ENCODE data around the gene ASTN2. TPM values are rescaled to one million over a fixed set of nuclear protein-coding genes. Genes with fewer than 3 reads are reported as not detected.

The ASTN2 gene
- total and polyA plus RNA-seq, 10 of the 15 experiments (the other 5 are each of a cell fraction or from before 2014, with no cell fraction given), result 1.4 to 15.7 (median 7.0) TPM

GRCh38 chr9:117149996-117150395, 264.9 kb downstream of the ASTN2 start (continued):
- TF ChIP-seq ZBTB11 (CRISPR knock-in tag; IDR thresholded peaks at IDR 0.05) (no peak), TBL1XR1 (IDR thresholded peaks at IDR 0.05; ENCODE audit: low read depth, low read length) (no peak), IKZF1 (conservative IDR thresholded peaks at IDR 0.05) (no peak), HDAC2 (IDR thresholded peaks at IDR 0.05) (no peak), CBX3 (IDR thresholded peaks at IDR 0.05; ENCODE audit: borderline replicate concordance, low read depth) (no peak), HCFC1 (IDR thresholded peaks at IDR 0.05; ENCODE audit: low read length) (no peak), STAT3 (IDR thresholded peaks at IDR 0.05; ENCODE audit: low read depth, low read length) (no peak)

DNA sequence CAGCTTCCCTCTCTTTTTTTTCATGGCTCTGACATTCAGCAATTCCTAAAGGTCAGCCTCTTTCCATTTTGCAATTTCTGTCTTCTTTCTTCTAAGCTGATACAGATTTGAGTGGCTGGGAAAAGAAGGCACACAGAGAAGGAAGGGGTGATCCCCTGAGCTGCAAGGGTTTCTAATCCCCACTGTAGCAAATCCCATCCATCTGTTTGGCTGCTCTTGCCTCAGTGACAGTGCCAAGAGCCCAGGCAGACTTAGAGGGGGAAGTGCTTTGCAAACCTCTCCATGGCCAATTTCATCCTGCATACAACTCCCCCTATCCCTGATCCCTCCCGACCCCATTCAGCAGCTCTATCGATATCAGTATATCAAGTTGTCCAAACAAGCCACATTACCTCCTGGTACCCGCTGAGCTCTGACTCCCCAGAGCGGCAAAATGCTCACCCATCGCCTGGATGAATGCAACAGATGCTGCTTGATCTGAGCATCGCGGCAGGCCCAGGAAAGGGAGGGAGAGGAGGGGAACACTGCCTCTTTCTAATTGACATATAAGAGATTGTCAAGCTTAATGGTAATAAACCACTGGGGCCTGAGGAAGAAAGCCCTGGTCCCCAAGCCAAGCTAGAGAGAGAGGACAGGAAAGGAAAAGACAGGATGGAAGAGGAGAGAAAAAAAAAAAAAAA, 268.9 kb downstream of the ASTN2 start:
- H3K4me3 ChIP-seq, result no peak overlapping the region
- ATAC-seq, result no peak
- no peak for FAIRE-seq
- no peaks in the 10 kb centered on the region for H4K20me1 ChIP-seq (ENCODE audit: control insufficient read depth, insufficient read depth)
- no peak overlapping the region for H3K4me2 ChIP-seq (ENCODE audit: control insufficient read depth, insufficient read depth)
- intact Hi-C loops (cut with micrococcal nuclease; ENCODE audit: unreplicated experiment) (no loop called here), in situ Hi-C loops (cut with MboI) (loop anchor here (10.0 kb wide), 1 partner anchor 61 kb away; no protein-coding TSS in a partner anchor)
- no peak overlapping the region for H2AFZ ChIP-seq (ENCODE audit: control insufficient read depth, low read depth, low read length)
- peaks cover 0 to 2% of the 10 kb centered on the region in 2 experiments; a peak in 1 of 4 replicates for H3K27me3 ChIP-seq (replicated peaks in 1 of 2; ENCODE audit: control insufficient read depth in 2 of 2, insufficient read depth in 2 of 2, low read length in 1 of 2)
- no TSS peak for BruUV-seq (replicated peaks)
- RAD21 ChIA-PET (ENCODE audit: unreplicated experiment), result no interaction called here
- POLR2A ChIA-PET, result no interaction called here
- DNase-seq (ENCODE audit: low read depth, low spot score), result no peak
- no peaks in the 10 kb centered on the region for H3K36me3 ChIP-seq (ENCODE audit: control insufficient read depth in 2 of 2, insufficient read depth in 2 of 2, low read length in 1 of 2)
- no peaks in the 10 kb centered on the region for H3K79me2 ChIP-seq (ENCODE audit: control insufficient read depth, insufficient read depth, low read length)
- TF ChIP-seq BHLHE40 (IDR thresholded peaks at IDR 0.05; ENCODE audit: borderline replicate concordance in 1 of 2, low read depth in 2 of 2, low read length in 1 of 2), result no peak
- no peak for TF ChIP-seq SREBF1 (IDR thresholded peaks at IDR 0.05; ENCODE audit: low read length)
- TF ChIP-seq, protein P1, sequence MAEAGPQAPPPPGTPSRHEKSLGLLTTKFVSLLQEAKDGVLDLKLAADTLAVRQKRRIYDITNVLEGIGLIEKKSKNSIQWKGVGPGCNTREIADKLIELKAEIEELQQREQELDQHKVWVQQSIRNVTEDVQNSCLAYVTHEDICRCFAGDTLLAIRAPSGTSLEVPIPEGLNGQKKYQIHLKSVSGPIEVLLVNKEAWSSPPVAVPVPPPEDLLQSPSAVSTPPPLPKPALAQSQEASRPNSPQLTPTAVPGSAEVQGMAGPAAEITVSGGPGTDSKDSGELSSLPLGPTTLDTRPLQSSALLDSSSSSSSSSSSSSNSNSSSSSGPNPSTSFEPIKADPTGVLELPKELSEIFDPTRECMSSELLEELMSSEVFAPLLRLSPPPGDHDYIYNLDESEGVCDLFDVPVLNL (IDR thresholded peaks at IDR 0.05; ENCODE audit: low read depth, low read length), result no peak
- TF ChIP-seq MEF2B (IDR thresholded peaks at IDR 0.05; ENCODE audit: partially characterized antibody, poor library complexity, severe bottlenecking), result no peak
- TF ChIP-seq CBX5 (IDR thresholded peaks at IDR 0.05; ENCODE audit: low read depth), result no peak
- no peak for TF ChIP-seq MTA3 (IDR thresholded peaks at IDR 0.05; ENCODE audit: borderline replicate concordance, low read length)
- no peak for TF ChIP-seq BCLAF1 (IDR thresholded peaks at IDR 0.05)
- H3K9me3 ChIP-seq (replicated peaks; ENCODE audit: control insufficient read depth, insufficient read depth, low read length), result no peaks in the 10 kb centered on the region
- CTCF ChIA-PET, result interaction anchor here (1.6 kb wide), 1 partner anchor 409 kb away, joined by 3 read pairs; no protein-coding TSS in a partner anchor
- H3K9ac ChIP-seq (ENCODE audit: control insufficient read depth, insufficient read depth, low read length), result no peak overlapping the region
- SMC1A ChIA-PET (ENCODE audit: uncharacterized antibody, unreplicated experiment), result interaction anchor here (0.9 kb wide), 1 partner anchor 15 kb away, joined by 3 read pairs; no protein-coding TSS in a partner anchor
- 46% methylated on average over 7 of the region's 7 CpGs for WGBS (ENCODE audit: insufficient coverage, insufficient replicate concordance, low lambda C conversion rate, missing lambda C conversion rate)
- no peak overlapping the region for H3K27ac ChIP-seq (ENCODE audit: control insufficient read depth, insufficient read depth)
- no peaks in the 10 kb centered on the region for H3K4me1 ChIP-seq (ENCODE audit: control insufficient read depth, insufficient read depth, low read length)
